GM20000 (cell line): Measurements from ENCODE around the gene RHOBTB1.
"Not testable (repeated sequence)": the region's sequence is repeated elsewhere in the genome, so short reads cannot be mapped to it uniquely, and the experiment has no call there.

Experiments
- DNase-seq: peaks from one replicate; pipeline ENCODE4 v3.0.0; 2012; ENCODE audit warnings: low spot score
- CTCF ChIP-seq: IDR thresholded peaks from 2 replicates; pipeline ENCODE4 v1.5.1; 2012; ENCODE audit warnings: mild to moderate bottlenecking, control low read depth; ENCODE audit errors: extremely low read depth, missing control alignments

Gene RHOBTB1

DNA sequence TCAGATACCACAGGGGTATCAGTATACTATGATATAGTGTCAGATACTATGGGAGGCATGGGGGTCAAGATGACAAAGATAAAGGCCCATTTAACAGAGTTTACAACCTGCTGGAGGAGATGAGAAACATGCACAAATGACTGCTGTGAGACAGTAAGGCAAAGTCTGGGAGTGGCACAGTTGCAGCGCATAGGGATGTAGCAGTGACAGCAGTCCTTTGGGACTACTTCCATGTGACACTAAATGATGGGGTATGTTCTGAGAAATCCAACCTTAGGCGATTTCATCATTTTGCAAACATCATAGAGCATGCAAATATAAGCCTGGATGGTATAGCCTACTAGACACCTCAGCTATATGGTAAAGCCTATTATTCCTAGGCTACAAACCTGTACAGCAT lies 108.9 kb downstream of the RHOBTB1 start:
- no peak for TF ChIP-seq CTCF
- DNase-seq: no peak

DNA sequence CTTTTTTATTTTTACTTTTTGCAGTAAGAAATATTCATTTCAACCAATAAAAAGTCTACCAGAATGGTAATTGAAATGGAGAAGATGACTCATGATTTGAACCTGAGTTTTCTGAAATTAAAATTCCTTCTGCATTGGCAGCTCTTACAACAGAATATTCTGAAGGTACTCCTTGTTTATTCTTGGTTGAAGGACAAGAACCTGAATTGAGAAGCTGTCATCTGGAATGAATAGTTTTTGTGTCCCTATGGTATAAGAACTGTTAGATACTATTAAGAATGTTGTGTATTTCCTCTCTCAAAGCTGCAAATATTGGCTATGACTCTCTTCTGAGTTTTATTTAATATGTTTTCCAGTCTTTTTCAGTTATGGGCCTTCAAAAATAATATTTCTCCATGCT lies 109.6 kb downstream of the RHOBTB1 start:
- DNase-seq: no peak
- TF ChIP-seq CTCF: no peak

GRCh38 chr10:60832136-60832535 lies 111.8 kb downstream of the RHOBTB1 start:
- DNase-seq: not testable (repeated sequence)

- DNase-seq: no peak
- no peak for TF ChIP-seq CTCF
Measured at GRCh38 chr10:60828489-60828852, 115.5 kb downstream of the RHOBTB1 start.

- DNase-seq: no peak
- no peak for TF ChIP-seq CTCF
Measured at GRCh38 chr10:60827791-60828488, 116.0 kb downstream of the RHOBTB1 start.

GRCh38 chr10:60825520-60825919 lies 118.5 kb downstream of the RHOBTB1 start:
- no peak for TF ChIP-seq CTCF
- DNase-seq: no peak

DNA sequence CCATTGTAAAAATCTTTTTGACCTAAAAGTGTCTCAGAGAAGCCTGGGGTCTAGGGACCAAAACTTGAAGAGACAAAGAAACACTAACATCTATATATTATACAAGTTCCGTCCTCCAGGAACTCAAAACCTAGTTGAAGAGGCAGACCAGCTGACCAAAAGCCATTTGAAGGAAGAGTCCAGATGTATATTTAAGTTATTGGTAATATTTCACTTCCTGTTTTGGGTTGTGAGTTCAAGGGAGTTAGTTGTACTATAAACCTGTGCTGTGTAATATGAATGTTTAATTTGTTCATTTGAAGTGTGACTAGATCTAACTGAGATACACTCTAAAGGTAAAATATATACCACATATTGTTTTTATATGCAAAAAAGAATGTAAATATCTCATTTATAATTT lies 120.7 kb downstream of the RHOBTB1 start:
- DNase-seq: no peak
- no peak for TF ChIP-seq CTCF

- no peak for TF ChIP-seq CTCF
- no peak for DNase-seq
Measured at GRCh38 chr10:60822809-60823208, 121.2 kb downstream of the RHOBTB1 start.
